Uterus (tissue), 4 donors: ENCODE data around the gene THSD4. TPM values are rescaled to one million over a fixed set of nuclear protein-coding genes. Genes with fewer than 3 reads are reported as not detected.
A peak's percentile ranks its signal among the peaks of the same experiment; 100 is the strongest.
"Not testable (repeated sequence)": the region's sequence is repeated elsewhere in the genome, so short reads cannot be mapped to it uniquely, and the experiment has no call there.

ENCODE experiments used
- DNase-seq, 2 donors: peaks; one replicate each; pipeline ENCODE4 v3.0.0-alpha.2; 2019 to 2020
- H3K27ac ChIP-seq, 2 donors: fragments of 200-600 bp; sonication (generic); 1 replicate in 1 of 2; 2 replicates in 1 of 2; pipeline ENCODE4 v1.5.1; 2016 to 2018
- H3K27me3 ChIP-seq, 2 donors: fragments of 200-600 bp; sonication (generic); one replicate each; pipeline ENCODE4 v1.5.1; 2018 to 2019; ENCODE audit warnings: control low read depth in 1 of 2
- H3K36me3 ChIP-seq, 2 donors: fragments of 200-600 bp; sonication (generic); one replicate each; pipeline ENCODE4 v1.5.1; 2019; ENCODE audit warnings: control low read depth in 1 of 2
- H3K4me1 ChIP-seq, 2 donors: fragments of 200-600 bp; sonication (generic); one replicate each; pipeline ENCODE4 v1.5.1; 2018 to 2019; ENCODE audit warnings: control low read depth in 1 of 2
- H3K4me3 ChIP-seq, 2 donors: fragments of 200-600 bp; sonication (generic); 1 replicate in 1 of 2; 2 replicates in 1 of 2; pipeline ENCODE4 v1.5.1; 2018 to 2019; ENCODE audit warnings: mild to moderate bottlenecking in 1 of 2
- H3K9me3 ChIP-seq, 2 donors: fragments of 200-600 bp; sonication (generic); one replicate each; pipeline ENCODE4 v1.5.1; 2019; ENCODE audit warnings: control low read depth in 1 of 2
- CTCF ChIP-seq, 4 experiments: fragments of 200-600 bp in 2 of 4; fragments of 450-650 bp in 2 of 4; sonication (generic) in 2 of 4; IDR thresholded peaks; one replicate each; pipeline ENCODE4 v1.5.1; 2016 to 2019; ENCODE audit warnings: antibody characterized with exemption in 4 of 4, mild to moderate bottlenecking in 2 of 4, moderate library complexity in 1 of 4
- POLR2A ChIP-seq, 2 donors: fragments of 450-650 bp; IDR thresholded peaks; one replicate each; pipeline ENCODE4 v1.6.1; 2016; ENCODE audit warnings: antibody characterized with exemption in 2 of 2, mild to moderate bottlenecking in 1 of 2, moderate library complexity in 1 of 2
- intact Hi-C: fragments of 100-400 bp; cut with DNase I; formaldehyde crosslinking; loops from one replicate; pipeline ENCODE4 v1.15.1; 2023; ENCODE audit warnings: low total_unique reads
- total RNA-seq, 4 donors: library from RNA; depleted of rRNA in 3 of 4; stranded (reverse); fragments of >200 nt in 3 of 4; gene quantifications; one replicate each; pipeline versions ENCODE4 v1.1.0 to v1.2.4, GENCODE V29; 2014 to 2023
- donor health status: DM: yes; HTN: yes; CAD: no.

Gene THSD4
- total RNA-seq, 4 donors from 2014 or later = 7.1 to 144 (median 35.4) TPM

- H3K4me3 ChIP-seq = no peak overlapping the region
- no peak overlapping the region for H3K27ac ChIP-seq
- H3K27me3 ChIP-seq = no peaks in the 10 kb centered on the region
- DNase-seq = no peak
- no peaks in the 10 kb centered on the region for H3K4me1 ChIP-seq
- H3K9me3 ChIP-seq = no peaks in the 10 kb centered on the region
- no peaks in the 10 kb centered on the region for H3K36me3 ChIP-seq
- intact Hi-C loops = no loop called here
- TF ChIP-seq POLR2A (IDR thresholded peaks at IDR 0.05) = no peak
These were observed 322.1 kb downstream of the THSD4 start for GRCh38 chr15:71437404-71437803.

DNA sequence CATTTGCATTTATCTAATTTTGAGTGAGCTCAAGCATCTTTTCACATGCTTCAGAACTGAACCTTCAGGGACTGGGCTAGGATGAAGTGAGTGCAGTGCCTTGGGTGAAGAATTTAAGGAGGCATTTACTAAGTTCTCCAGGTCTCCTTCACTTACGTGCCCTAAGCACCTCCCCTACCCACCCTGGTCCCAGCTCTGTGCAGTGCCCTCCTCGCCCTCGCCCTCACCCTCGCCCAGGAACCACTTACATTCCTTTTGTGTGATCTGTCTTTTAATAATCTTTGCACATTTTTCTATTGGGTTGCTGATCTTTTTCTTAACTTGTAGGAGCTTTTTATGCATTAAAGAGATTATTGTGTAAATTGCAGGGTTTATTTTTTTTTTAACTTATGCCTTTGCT, 322.6 kb downstream of the THSD4 start:
- H3K36me3 ChIP-seq = no peaks in the 10 kb centered on the region
- H3K27ac ChIP-seq = no peak overlapping the region
- no peak overlapping the region for H3K4me3 ChIP-seq
- no peaks in the 10 kb centered on the region for H3K27me3 ChIP-seq
- no peak for DNase-seq
- no peaks in the 10 kb centered on the region for H3K9me3 ChIP-seq
- TF ChIP-seq CTCF (IDR thresholded peaks at IDR 0.05) = no peak
- intact Hi-C loops = no loop called here
- H3K4me1 ChIP-seq = no peaks in the 10 kb centered on the region

DNA sequence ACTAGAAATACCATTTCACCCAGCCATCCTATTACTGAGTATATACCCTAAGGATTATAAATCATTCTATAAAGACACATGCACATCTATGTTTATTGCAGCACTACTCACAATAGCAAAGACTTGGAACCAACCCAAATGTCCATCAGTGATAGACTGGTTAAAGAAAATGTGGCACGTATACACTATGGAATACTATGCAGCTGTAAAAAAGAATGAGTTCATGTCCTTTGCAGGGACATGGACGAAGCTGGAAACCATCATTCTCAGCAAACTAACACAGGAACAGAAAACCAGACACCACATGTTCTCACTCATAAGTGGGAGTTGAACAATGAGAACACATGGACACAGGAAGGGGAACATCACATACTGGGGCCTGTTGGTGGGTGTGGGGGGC, 324.2 kb downstream of the THSD4 start:
- intact Hi-C loops, H3K36me3 ChIP-seq, H3K27me3 ChIP-seq, H3K9me3 ChIP-seq, H3K4me1 ChIP-seq, H3K4me3 ChIP-seq, H3K27ac ChIP-seq, DNase-seq: not testable (repeated sequence)

DNA sequence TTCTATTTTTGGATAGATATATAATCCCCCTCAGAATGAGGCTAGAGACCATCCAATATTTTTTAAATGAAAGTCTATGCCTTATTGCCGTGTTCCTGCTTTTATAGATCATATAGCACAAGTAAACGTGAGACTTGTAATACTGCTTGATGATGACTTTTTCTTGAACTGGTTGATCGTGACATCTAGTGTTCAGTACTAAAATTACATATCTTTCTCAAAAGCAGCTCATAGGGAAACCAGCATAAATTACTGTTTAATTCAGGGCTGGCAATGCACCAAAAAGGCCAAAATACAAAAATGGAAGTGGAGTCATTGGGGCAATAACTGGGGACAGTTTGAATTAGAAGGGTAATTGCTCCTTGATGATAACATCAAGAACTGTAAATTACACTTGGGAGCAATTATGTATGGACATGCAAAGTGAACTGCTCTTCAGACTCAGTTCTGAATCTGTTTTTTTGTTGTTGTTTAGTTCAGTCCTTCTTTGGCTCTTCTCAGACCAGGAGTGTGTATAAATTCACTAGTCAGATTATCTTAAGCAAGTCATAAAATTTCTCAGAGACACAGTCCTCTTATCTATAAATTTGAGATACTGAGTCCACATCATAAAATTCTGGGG, 325.3 kb downstream of the THSD4 start:
- Histone ChIP-seq H3K27ac (peak overlapping the region in 1 of 2 donors; percentile 14), H3K4me3 (no peak overlapping the region), H3K4me1 (no peaks in the 10 kb centered on the region), H3K9me3 (no peaks in the 10 kb centered on the region), H3K36me3 (no peaks in the 10 kb centered on the region), H3K27me3 (no peaks in the 10 kb centered on the region)
- intact Hi-C loops = loop anchor here (5.0 to 10.0 kb wide), 5 partner anchors 56 to 714 kb away; no protein-coding TSS in a partner anchor
- DNase-seq = no peak
- no peak for TF ChIP-seq POLR2A (IDR thresholded peaks at IDR 0.05)
- peak; percentile 54 to 87 (median 72) for TF ChIP-seq CTCF (IDR thresholded peaks at IDR 0.05)

DNA sequence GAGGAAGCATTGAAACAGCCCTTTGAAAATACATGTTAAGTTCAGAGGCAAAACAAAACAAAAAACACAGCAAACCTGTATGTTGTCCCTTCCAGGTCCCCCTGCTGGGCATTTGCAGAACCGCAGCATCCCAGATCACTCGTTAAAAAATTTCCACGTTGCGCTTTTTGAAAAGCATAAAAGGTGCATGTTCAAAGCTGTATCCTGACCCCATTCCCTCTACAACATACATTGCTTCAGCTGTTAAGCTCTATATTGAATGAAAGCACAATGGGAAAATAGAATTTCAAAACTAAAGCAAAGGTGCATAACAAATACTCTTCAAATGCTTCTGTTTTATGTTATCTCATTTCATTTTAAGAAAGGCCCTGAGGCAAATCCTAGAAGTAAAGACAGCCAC, 328.3 kb downstream of the THSD4 start:
- H3K4me3 ChIP-seq = no peak overlapping the region
- no peaks in the 10 kb centered on the region for H3K4me1 ChIP-seq
- DNase-seq = peak; percentile 67 to 69
- H3K27me3 ChIP-seq = no peaks in the 10 kb centered on the region
- no peaks in the 10 kb centered on the region for H3K9me3 ChIP-seq
- peak overlapping the region in 1 of 2 donors; percentile 65 for H3K27ac ChIP-seq
- no peak for TF ChIP-seq POLR2A (IDR thresholded peaks at IDR 0.05)
- TF ChIP-seq CTCF (IDR thresholded peaks at IDR 0.05) = peak; percentile 77 to 89 (median 83)
- H3K36me3 ChIP-seq = no peaks in the 10 kb centered on the region
- intact Hi-C loops = loop anchor here (5.0 to 10.0 kb wide), 5 partner anchors 59 to 711 kb away; no protein-coding TSS in a partner anchor

- Histone ChIP-seq H3K36me3 (no peaks in the 10 kb centered on the region), H3K4me1 (no peaks in the 10 kb centered on the region), H3K9me3 (no peaks in the 10 kb centered on the region), H3K4me3 (no peak overlapping the region), H3K27ac (no peak overlapping the region), H3K27me3 (no peaks in the 10 kb centered on the region)
- intact Hi-C loops = loop anchor here (5.0 to 10.0 kb wide), 5 partner anchors 59 to 711 kb away; no protein-coding TSS in a partner anchor
- DNase-seq = no peak
- no peak for TF ChIP-seq POLR2A (IDR thresholded peaks at IDR 0.05)
- TF ChIP-seq CTCF (IDR thresholded peaks at IDR 0.05) = no peak
These were observed 328.9 kb downstream of the THSD4 start for GRCh38 chr15:71444032-71444810.
